ENCODE measurements around the gene DAPK1.
"Not testable (repeated sequence)": the region's sequence is repeated elsewhere in the genome, so short reads cannot be mapped to it uniquely, and the experiment has no call there.

The DAPK1 gene

GRCh38 chr9:87498811-87499360 lies 1.2 kb downstream of the DAPK1 start:
- no peak for DNase-seq

- DNase-seq: no peak
These were observed 1.9 kb downstream of the DAPK1 start for GRCh38 chr9:87499424-87500017.

- no peak for DNase-seq
These were observed 3.0 kb downstream of the DAPK1 start for GRCh38 chr9:87500491-87501270.

DNA sequence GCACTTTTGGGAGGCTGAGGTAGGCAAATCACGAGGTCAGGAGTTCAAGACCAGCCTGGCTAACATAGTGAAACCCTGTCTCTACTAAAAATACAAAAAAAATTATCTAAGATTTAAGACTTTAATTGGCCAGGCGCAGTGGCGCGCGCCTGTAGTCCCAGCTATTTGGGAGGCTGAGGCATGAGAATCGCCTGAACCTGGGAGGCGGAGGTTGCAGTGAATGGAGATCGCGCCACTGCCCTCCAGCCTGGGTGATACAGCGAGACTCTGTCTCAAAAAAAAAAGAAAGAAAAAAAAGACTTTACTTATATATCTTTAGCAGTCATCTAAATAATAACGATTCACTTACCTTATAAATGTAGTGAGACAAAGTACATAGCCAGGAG lies 3.6 kb downstream of the DAPK1 start:
- DNase-seq: not testable (repeated sequence)

GRCh38 chr9:87501806-87502205 lies 4.1 kb downstream of the DAPK1 start:
- no peak for DNase-seq

GRCh38 chr9:87502391-87503221 lies 4.9 kb downstream of the DAPK1 start:
- no peak for DNase-seq

DNA sequence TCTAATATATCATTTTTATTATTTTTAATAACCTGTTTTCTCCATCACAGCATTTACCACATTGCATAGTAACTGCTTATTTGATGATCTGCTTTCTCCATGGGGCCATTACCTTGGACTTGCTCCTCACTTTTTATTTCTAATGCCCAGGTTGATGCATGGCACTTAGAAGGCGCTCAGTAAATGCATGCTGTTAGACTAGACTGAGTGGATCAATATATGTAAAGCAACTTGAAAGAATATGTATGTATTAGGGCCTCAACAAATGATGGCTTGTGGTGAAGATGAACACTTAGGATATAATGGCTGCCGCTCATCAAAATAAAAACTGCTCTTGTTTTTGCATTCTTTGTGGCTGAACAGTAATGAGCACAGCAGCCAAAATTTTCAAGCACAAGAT lies 5.8 kb downstream of the DAPK1 start:
- DNase-seq: no peak

DNA sequence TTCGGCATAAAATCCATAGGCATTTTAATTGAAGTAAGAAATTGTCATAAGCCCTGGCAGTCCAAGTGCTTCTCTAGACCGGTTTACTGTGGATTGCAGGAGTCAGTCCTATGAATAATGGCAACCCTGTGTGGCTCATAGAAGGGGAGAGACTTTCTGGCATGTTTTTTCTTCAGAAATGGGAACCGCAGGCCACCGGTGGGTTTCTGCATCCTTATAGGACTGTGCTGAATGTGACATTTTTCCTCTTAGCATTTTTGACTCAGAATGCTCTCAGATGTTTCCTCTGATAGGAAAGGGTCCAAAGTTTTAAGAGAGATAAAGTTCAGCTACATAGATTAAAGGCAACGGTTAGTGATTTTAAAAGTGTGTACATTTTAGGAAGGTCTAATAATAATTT lies 6.3 kb downstream of the DAPK1 start:
- DNase-seq: no peak

DNA sequence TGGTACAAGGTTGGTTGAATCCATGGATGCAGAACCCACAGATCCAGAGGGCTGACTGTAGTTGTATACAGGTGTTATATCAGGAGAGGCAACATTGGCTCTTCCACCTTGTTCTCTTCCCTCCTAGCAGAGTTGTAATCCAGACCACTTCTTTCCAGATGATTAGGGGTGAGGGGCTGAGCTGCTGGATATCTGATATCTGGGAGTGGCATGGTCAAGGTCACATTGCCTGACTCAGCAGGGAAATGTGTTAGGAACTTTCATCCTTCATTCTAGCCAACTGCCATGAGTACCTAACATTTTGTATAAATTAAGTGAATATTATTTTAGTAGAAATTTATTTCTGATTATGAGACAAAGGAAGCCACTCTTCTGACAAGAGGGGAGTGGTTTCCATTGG lies 7.3 kb downstream of the DAPK1 start:
- no peak for DNase-seq

DNA sequence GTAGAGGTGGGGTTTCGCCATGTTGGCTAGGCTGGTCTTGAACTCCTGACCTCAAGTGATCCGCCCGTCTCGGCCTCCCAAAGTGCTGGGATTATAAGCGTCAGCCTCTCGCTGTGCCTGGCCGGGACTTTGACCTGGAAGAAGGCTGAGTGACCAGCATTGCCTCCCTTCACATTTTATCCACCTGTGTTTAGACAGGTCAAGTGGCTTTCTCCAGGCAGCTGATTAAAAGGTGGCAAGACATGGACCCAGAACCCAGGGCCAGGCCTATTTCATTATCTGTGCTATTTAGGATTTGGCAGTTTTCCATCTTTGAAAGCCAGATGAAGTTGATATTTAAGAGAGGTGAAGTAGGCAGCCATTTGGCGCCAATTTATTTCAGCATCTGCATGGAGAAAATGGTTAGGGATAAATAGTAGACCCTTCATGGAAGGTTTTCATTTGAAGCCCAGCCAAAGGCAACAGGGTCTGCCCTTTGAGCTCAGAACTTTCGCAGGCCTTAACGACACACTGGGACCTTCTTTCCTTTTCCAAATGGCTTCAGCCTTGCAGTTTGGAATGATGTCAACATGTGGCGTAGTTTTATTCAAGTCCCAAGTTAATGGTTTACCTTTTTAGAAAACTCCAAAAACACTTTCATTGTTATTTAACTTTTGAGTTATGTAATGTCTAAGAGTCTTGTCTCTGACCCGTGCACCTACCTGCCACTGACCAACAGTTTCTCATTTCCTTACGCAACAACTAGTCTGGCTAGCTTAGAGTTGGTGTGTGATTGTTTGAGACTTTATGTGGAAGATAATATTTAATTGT lies 8.4 kb downstream of the DAPK1 start:
- DNase-seq: no peak

GRCh38 chr9:87507576-87507975 lies 9.9 kb downstream of the DAPK1 start:
- no peak for DNase-seq

DNA sequence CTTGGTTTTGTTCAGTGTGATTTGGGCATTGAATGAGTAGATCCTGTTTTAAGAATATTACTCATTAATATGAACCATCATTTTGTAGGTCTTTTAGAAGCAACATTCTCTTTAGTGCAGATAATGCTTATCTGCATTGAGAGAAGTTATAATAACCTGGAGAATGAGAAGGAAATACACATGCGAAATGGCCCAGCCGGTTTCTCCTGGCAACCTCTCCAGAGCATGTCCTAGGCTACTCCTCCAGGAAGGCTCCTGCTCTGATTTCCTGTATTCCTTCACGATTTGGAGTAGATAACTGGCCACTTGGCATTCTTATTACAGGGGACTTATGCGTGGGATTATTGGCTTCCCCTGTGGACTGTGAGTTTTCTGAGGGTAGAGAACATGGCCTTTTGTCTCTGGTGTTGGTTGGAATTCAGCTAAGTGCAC lies 12.6 kb downstream of the DAPK1 start:
- DNase-seq: no peak

- no peak for DNase-seq
These were observed 14.6 kb downstream of the DAPK1 start for GRCh38 chr9:87512311-87512710.

- DNase-seq: no peak
These were observed 15.5 kb downstream of the DAPK1 start for GRCh38 chr9:87513161-87513560.

DNA sequence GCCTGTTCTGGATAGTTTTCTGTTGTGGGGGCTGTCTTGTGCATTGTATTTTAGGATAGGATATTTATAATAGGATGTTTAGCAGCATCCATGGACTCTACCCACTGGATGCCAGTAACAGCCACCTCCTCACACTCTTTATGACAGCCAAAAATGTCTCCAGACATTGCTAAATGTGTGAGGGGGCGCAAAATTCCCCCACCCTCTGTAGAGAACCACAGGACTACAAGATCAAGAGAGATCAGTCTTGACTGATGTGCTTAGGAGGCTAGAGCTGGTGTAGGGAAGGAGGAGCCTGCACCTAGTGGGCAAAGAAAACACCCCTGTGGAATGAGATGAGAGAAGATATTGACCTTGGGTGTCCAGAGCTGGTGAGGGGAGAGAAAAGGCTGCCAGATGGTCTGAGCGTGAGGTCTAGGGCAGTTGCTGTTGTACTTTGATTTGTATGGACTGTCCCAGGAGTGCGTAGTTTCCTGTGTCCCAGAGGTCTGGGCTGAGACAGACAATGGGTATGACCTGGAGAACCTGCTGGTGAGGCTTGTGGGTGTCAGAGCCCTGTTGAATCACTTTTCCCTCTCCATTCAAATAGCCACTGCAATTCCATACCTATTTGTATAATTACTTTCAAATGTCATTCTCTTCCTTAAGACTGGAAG lies 16.3 kb downstream of the DAPK1 start:
- no peak for DNase-seq

DNA sequence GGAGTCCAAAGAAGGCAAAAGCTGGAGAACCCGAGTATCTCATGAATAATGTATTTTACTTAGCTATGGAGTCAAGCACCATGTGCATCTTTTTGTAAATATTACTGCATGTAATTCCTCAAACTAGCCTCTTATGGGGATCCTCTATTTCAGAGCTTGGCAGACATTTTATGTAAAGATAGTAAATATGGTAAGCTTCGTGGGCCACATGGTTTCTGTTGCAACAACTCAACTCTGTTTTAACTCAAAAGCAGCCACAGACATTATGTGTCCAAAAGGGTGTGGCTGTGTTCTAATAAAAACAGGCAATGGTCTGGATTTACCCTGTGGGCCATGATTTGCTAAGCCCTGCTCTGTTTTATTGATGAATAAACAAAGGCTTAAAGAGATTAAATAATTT lies 17.3 kb downstream of the DAPK1 start:
- no peak for DNase-seq

GRCh38 chr9:87515588-87516221 lies 18.0 kb downstream of the DAPK1 start:
- DNase-seq: no peak

GRCh38 chr9:87516222-87516925 lies 18.7 kb downstream of the DAPK1 start:
- DNase-seq: no peak

- no peak for DNase-seq
These were observed 19.2 kb downstream of the DAPK1 start for GRCh38 chr9:87516926-87517290.

DNA sequence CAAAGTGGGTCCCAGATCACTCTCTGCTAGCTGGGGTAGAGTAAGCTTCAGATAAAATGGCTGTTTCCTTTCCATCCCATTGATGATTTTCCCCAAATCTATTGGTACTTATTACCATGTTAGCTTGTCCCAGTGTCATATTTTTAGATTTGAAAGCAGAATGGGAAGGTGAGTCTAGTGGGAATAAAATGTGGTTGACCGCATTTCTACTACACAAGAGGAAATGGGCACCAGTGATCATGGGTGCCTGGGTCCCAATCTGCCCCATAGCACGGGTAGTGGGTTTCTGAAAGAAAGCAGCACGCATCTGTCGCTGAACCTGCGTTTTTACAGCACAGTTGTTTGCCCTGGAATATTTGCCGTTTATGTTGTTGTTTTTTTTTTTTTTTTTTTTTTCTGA lies 20.1 kb downstream of the DAPK1 start:
- DNase-seq: no peak

- no peak for DNase-seq
These were observed 21.2 kb downstream of the DAPK1 start for GRCh38 chr9:87518702-87519335.
